ENCODE measurements around the gene HMCN1.

Gene HMCN1

DNA sequence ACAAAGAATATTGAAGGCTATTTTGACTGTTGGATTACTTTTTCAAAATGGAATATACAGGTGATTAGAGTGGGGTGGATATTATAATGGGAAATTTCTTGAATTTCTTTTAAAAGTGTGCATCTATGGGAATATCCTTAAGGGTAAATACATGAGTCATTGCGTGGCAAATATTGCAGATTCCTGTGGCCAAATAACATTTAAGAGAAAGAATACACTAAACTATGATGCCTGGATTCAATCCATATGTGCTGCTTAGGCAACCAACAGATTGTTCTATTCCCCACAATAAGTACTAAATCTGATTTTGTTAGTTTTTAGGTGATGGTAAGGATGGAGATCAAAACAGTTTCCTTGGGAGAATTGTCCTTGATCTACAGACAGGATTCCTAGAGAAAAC lies 119.5 kb downstream of the HMCN1 start:
- H3K4me3 ChIP-seq (ENCODE audit: low read depth, low read length) = no peak overlapping the region
- TF ChIP-seq, protein P1, sequence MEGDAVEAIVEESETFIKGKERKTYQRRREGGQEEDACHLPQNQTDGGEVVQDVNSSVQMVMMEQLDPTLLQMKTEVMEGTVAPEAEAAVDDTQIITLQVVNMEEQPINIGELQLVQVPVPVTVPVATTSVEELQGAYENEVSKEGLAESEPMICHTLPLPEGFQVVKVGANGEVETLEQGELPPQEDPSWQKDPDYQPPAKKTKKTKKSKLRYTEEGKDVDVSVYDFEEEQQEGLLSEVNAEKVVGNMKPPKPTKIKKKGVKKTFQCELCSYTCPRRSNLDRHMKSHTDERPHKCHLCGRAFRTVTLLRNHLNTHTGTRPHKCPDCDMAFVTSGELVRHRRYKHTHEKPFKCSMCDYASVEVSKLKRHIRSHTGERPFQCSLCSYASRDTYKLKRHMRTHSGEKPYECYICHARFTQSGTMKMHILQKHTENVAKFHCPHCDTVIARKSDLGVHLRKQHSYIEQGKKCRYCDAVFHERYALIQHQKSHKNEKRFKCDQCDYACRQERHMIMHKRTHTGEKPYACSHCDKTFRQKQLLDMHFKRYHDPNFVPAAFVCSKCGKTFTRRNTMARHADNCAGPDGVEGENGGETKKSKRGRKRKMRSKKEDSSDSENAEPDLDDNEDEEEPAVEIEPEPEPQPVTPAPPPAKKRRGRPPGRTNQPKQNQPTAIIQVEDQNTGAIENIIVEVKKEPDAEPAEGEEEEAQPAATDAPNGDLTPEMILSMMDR (IDR thresholded peaks at IDR 0.05; ENCODE audit: low read depth, low read length) = no peak
- TF ChIP-seq, protein P2, sequence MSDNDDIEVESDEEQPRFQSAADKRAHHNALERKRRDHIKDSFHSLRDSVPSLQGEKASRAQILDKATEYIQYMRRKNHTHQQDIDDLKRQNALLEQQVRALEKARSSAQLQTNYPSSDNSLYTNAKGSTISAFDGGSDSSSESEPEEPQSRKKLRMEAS (IDR thresholded peaks at IDR 0.05; ENCODE audit: low read depth, low read length) = no peak
- TF ChIP-seq MYC (IDR thresholded peaks at IDR 0.05; ENCODE audit: low read depth, low read length) = no peak
- no peak for TF ChIP-seq POLR2A (IDR thresholded peaks at IDR 0.05; ENCODE audit: extremely low read depth, insufficient read length)
- DNase-seq (ENCODE audit: low read depth) = no peak

DNA sequence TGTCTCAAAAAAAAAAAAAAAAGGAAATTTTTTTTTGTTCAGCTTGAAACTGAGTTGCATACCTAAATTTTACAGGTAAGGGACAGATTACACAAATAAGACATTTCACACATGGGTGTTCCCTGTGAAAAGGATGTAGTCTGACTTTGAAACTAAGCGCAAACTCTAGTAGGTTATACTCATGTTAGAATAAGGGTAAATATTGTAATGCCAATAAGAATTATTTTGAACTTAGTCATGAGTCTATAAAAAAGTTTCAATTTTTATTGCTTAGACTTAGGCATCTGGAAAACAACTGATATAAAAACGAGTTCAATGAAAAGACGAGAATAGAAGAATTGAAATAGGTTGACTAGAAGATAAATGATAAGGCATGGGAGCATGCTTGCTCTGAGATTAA lies 122.3 kb downstream of the HMCN1 start:
- TF ChIP-seq, protein P1 (IDR thresholded peaks at IDR 0.05; ENCODE audit: low read depth, low read length) = no peak
- TF ChIP-seq MYC (IDR thresholded peaks at IDR 0.05; ENCODE audit: low read depth, low read length) = no peak
- DNase-seq (ENCODE audit: low read depth) = no peak
- no peak overlapping the region for H3K4me3 ChIP-seq (ENCODE audit: low read depth, low read length)

DNA sequence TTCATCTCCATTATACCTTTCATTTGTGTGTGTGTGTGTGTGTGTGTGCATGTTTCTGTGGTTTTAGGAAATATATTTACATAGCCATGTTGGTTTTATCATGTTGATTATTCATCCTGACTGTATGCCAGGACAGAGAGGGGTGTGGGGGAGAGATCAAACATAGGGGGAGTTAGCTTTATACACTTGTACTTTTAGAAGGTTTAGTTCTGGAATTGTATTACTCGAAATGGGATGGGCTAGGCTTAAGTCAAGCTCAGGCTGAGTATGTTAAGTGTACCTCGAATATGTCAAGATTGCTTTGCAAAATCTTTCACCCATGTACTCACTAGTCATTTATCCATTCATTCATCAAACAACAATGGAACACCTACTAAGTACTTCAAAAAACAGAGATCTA lies 123.3 kb downstream of the HMCN1 start:
- DNase-seq (ENCODE audit: low read depth) = no peak
- TF ChIP-seq MYC (IDR thresholded peaks at IDR 0.05; ENCODE audit: low read depth, low read length) (no peak), POLR2A (IDR thresholded peaks at IDR 0.05; ENCODE audit: extremely low read depth, insufficient read length) (no peak)
- TF ChIP-seq, protein P1 (IDR thresholded peaks at IDR 0.05; ENCODE audit: low read depth, low read length) = no peak
- TF ChIP-seq, protein P2 (IDR thresholded peaks at IDR 0.05; ENCODE audit: low read depth, low read length) = no peak
- H3K4me3 ChIP-seq (ENCODE audit: low read depth, low read length) = no peak overlapping the region

DNA sequence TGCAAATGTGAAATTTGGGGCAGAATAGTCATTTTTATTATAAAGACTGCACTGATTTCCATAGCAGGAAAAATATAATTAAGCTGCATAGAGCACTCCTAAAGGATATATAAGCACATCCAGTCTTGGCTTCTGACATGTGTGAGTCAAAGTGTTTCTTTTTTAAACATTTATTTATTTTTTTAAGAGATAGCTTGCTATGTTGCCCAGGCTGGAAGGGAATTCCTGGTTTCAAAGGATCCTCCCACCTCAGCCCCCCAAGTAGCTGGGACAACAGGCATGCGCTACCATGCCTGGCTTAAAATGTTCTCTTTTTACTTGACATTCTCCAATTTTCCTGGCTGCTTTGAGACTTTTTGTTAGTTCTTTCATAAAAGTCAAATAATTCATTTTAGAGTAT lies 126.1 kb downstream of the HMCN1 start:
- no peak for TF ChIP-seq MYC (IDR thresholded peaks at IDR 0.05; ENCODE audit: low read depth, low read length)
- TF ChIP-seq, protein P2 (IDR thresholded peaks at IDR 0.05; ENCODE audit: low read depth, low read length) = no peak
- TF ChIP-seq POLR2A (IDR thresholded peaks at IDR 0.05; ENCODE audit: extremely low read depth, insufficient read length) = no peak
- TF ChIP-seq, protein P1 (IDR thresholded peaks at IDR 0.05; ENCODE audit: low read depth, low read length) = no peak
- DNase-seq (ENCODE audit: low read depth) = no peak
- no peak overlapping the region for H3K4me3 ChIP-seq (ENCODE audit: low read depth, low read length)

DNA sequence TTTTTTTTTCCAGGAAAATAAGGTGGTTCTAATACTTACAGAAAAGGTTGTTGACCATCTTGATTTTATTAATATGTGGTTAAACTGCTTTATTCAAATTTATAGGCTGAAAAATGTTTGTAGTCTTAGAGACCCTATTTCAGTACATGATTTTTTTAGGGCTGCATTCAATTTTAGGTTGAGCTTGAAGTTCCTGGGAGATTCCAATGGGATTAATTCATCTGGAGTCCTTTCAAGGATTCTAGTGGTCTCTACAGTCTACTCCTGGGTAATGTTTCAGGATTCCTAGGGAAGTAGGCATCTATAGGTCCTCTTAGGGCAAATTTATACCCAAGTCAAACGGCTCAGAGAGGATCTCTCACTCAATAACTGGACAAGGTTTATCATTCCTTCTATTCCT lies 126.7 kb downstream of the HMCN1 start:
- TF ChIP-seq, protein P1 (IDR thresholded peaks at IDR 0.05; ENCODE audit: low read depth, low read length) = no peak
- no peak overlapping the region for H3K4me3 ChIP-seq (ENCODE audit: low read depth, low read length)
- DNase-seq (ENCODE audit: low read depth) = no peak

DNA sequence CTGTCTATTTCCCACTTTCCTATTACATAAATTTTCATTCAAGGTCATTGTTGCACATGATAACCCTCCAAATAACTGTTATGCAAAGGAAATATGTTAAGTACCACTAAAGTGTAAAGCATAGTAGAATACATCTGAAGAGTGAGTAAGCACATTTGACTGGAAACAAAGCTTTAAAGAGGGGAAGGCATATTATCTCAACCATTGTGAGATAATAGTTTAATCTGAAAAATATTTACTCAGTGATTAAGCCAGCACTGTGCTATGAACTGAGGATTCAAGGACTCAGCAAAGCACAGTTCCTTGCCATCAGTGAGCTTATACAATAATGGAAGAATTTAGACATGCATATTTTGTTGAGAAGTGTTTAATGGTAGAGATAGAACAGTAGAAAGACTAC lies 127.4 kb downstream of the HMCN1 start:
- H3K4me3 ChIP-seq (ENCODE audit: low read depth, low read length) = no peak overlapping the region
- TF ChIP-seq, protein P2 (IDR thresholded peaks at IDR 0.05; ENCODE audit: low read depth, low read length) = no peak
- no peak for TF ChIP-seq POLR2A (IDR thresholded peaks at IDR 0.05; ENCODE audit: extremely low read depth, insufficient read length)
- TF ChIP-seq, protein P1 (IDR thresholded peaks at IDR 0.05; ENCODE audit: low read depth, low read length) = no peak
- TF ChIP-seq MYC (IDR thresholded peaks at IDR 0.05; ENCODE audit: low read depth, low read length) = no peak
- DNase-seq (ENCODE audit: low read depth) = no peak
